ENCODE measurements around the gene ELANE. TPM values are rescaled to one million over a fixed set of nuclear protein-coding genes. Genes with fewer than 3 reads are reported as not detected.

The ELANE gene
- total RNA-seq, 1 donor, result 0.09 TPM

- no peak for TF ChIP-seq CTCF (IDR thresholded peaks at IDR 0.05; ENCODE audit: insufficient read depth, low read length)
- DNase-seq (ENCODE audit: low read depth), result no peak
- H3K4me3 ChIP-seq (ENCODE audit: low read depth, low read length), result no peak overlapping the region
These were observed 40.5 kb upstream of the ELANE start for GRCh38 chr19:811506-812048.

DNA sequence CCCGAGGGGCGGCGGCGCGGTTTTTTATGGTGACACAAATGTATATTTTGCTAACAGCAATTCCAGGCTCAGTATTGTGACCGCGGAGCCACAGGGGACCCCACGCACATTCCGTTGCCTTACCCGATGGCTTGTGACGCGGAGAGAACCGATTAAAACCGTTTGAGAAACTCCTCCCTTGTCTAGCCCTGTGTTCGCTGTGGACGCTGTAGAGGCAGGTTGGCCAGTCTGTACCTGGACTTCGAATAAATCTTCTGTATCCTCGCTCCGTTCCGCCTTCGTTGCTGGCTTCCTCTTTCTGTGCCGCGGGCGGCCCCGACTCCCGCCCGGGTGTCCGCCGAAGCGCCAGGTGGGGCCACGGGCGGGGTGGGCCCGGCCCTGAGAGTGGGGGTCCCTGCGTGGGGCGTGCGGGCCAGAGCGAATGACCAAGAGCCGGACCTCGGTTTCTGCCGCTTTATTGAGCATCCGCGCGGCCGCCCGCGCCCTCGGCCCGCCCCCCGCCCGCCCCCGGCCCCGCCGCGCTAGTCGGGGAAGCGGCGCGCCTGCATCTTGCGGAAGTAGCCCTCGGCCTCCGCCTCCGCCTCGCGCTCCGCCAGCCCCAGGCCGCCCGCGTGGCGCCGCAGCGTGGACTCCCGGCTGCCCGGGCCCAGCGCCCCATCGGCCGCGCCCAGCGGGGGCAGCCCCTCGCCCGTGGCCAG lies 39.9 kb upstream of the ELANE start:
- no peak for DNase-seq (ENCODE audit: low read depth)
- TF ChIP-seq CTCF (IDR thresholded peaks at IDR 0.05; ENCODE audit: insufficient read depth, low read length), result no peak
- no peak overlapping the region for H3K4me3 ChIP-seq (ENCODE audit: low read depth, low read length)

DNA sequence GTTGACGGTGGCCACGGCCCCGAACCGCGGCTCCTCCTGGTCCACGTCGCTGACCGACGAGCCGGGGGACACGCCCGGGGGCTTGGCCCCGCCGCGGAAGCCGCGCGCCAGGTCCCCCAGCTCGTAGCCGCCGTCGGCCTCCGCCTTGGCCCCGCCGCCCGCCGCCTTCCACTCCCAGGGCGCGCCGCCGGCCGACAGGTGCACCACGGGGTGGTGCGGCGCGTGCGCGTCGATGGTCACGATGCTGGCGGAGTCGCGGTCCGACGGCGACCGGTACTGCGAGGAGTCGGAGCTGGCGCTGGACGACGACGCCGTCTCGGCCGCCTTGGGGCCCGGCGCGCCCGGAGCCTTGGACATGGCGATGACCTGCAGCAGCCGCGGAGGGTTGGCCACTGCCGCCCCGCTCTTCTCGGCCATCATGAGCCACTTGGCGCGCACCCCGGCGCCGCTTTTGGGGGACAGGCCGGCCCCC lies 39.3 kb upstream of the ELANE start:
- no peak overlapping the region for H3K4me3 ChIP-seq (ENCODE audit: low read depth, low read length)
- TF ChIP-seq CTCF (IDR thresholded peaks at IDR 0.05; ENCODE audit: insufficient read depth, low read length), result no peak
- no peak for DNase-seq (ENCODE audit: low read depth)

GRCh38 chr19:813219-814151 lies 38.6 kb upstream of the ELANE start:
- no peak overlapping the region for H3K4me3 ChIP-seq (ENCODE audit: low read depth, low read length)
- no peak for TF ChIP-seq CTCF (IDR thresholded peaks at IDR 0.05; ENCODE audit: insufficient read depth, low read length)
- DNase-seq (ENCODE audit: low read depth), result no peak

GRCh38 chr19:814152-815078 lies 37.7 kb upstream of the ELANE start:
- no peak for DNase-seq (ENCODE audit: low read depth)
- H3K4me3 ChIP-seq (ENCODE audit: low read depth, low read length), result no peak overlapping the region
- no peak for TF ChIP-seq CTCF (IDR thresholded peaks at IDR 0.05; ENCODE audit: insufficient read depth, low read length)

All from fibroblast of the aortic adventitia (primary cell).